ENCODE results near the gene PRLR. TPM values are rescaled to one million over a fixed set of nuclear protein-coding genes. Genes with fewer than 3 reads are reported as not detected.

PRLR gene
- total and polyA plus RNA-seq, 2 of the 8 experiments (the other 6 are each of a cell fraction or from before 2014, with no cell fraction given): 0.53 to 2.5 TPM

DNA sequence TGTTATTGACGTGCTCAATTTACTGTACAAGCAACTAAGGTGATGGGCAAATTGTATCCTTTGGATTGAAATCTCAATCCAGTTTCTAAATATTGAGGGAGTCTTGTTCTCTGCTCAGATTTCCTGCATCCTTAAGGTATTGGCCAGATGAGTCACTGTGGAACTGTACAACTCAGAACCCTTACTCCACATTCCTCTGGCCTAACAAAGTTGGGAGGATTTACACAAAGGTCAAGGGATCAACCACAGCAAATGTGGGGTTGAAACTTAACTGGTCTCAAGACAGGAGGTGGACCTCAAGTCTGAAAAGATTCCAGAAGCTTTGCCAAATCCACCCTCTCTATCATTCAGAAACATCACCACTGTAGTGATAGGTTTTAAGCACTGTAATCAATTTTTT lies 101.0 kb downstream of the PRLR start:
- no peak for FAIRE-seq

More for the DNA sequence above, 101.0 kb downstream of the PRLR start:
- no peak overlapping the region for H3K18ac ChIP-seq (ENCODE audit: extremely low read depth, low read length)
- H3K4me1 ChIP-seq (replicated peaks in 1 of 4; ENCODE audit: control insufficient read depth in 3 of 4, insufficient read depth in 4 of 4, low read length in 3 of 4): no peaks in the 10 kb centered on the region
- H2BK120ac ChIP-seq (replicated peaks; ENCODE audit: low read depth, low read length): no peak overlapping the region
- H2BK20ac ChIP-seq (ENCODE audit: low read length): no peak overlapping the region
- 86% methylated on average over 1 of the region's 1 CpG; no CpG with 5 or more reads in 1 of the 2 experiments for WGBS, 2 experiments (ENCODE audit: extremely low coverage in 1 of 2, insufficient coverage in 1 of 2, insufficient read length in 1 of 2, insufficient replicate concordance in 2 of 2, low coverage in 1 of 2, low lambda C conversion rate in 2 of 2, missing lambda C conversion rate in 1 of 2)
- POLR2A ChIA-PET (ENCODE audit: partially characterized antibody): no interaction called here
- no peak overlapping the region for H3K56ac ChIP-seq (replicated peaks; ENCODE audit: insufficient read length, low read depth, low read length)
- H3K4me3 ChIP-seq (ENCODE audit: extremely low read depth in 1 of 4, insufficient read depth in 2 of 4, low read depth in 3 of 4, low read length in 4 of 4): no peak overlapping the region
- H3K4ac ChIP-seq (replicated peaks; ENCODE audit: insufficient read length, low read depth, low read length): no peak overlapping the region
- no peak overlapping the region for H3K9ac ChIP-seq (replicated peaks in 1 of 4; ENCODE audit: extremely low read depth in 1 of 4, low read depth in 3 of 4, low read length in 3 of 4)
- no peak overlapping the region for H3K23ac ChIP-seq (ENCODE audit: insufficient read length)
- H3K36me3 ChIP-seq (ENCODE audit: control insufficient read depth in 2 of 4, insufficient read depth in 4 of 4, low read length in 3 of 4): no peaks in the 10 kb centered on the region
- H4K20me1 ChIP-seq (replicated peaks in 1 of 2; ENCODE audit: control insufficient read depth in 1 of 2, insufficient read depth in 2 of 2, low read length in 2 of 2): no peaks in the 10 kb centered on the region
- no peaks in the 10 kb centered on the region for H3K23me2 ChIP-seq (ENCODE audit: low read depth, low read length)
- H2AK5ac ChIP-seq (ENCODE audit: low read depth, low read length): no peak overlapping the region
- TF ChIP-seq, protein P1, sequence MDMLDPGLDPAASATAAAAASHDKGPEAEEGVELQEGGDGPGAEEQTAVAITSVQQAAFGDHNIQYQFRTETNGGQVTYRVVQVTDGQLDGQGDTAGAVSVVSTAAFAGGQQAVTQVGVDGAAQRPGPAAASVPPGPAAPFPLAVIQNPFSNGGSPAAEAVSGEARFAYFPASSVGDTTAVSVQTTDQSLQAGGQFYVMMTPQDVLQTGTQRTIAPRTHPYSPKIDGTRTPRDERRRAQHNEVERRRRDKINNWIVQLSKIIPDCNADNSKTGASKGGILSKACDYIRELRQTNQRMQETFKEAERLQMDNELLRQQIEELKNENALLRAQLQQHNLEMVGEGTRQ (IDR thresholded peaks at IDR 0.05; ENCODE audit: low read length): no peak
- TF ChIP-seq EGR1 (IDR thresholded peaks at IDR 0.05; ENCODE audit: borderline replicate concordance, low read depth, low read length) (no peak), CHD1 (IDR thresholded peaks at IDR 0.05; ENCODE audit: low read depth, low read length) (no peak), YY1 (IDR thresholded peaks at IDR 0.05; ENCODE audit: low read depth, low read length) (no peak), EZH2 (IDR thresholded peaks at IDR 0.05; ENCODE audit: low read depth, low read length, severe bottlenecking) (no peak)
- TF ChIP-seq, protein P2, sequence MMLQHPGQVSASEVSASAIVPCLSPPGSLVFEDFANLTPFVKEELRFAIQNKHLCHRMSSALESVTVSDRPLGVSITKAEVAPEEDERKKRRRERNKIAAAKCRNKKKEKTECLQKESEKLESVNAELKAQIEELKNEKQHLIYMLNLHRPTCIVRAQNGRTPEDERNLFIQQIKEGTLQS (IDR thresholded peaks at IDR 0.05; ENCODE audit: insufficient read depth, low read depth, low read length): no peak
- no peaks in the 10 kb centered on the region for H3K79me1 ChIP-seq (ENCODE audit: low read depth, low read length)
- CTCF ChIA-PET (ENCODE audit: partially characterized antibody): interaction anchor here (1.1 to 1.2 kb wide), 2 partner anchors 10 to 25 kb away, joined by 3 read pairs; no protein-coding TSS in a partner anchor
- H3K14ac ChIP-seq (ENCODE audit: insufficient read length): no peak overlapping the region
- no peak overlapping the region for H3K4me2 ChIP-seq (ENCODE audit: insufficient read depth in 1 of 2, low read depth in 2 of 2, low read length in 2 of 2)
- H2AFZ ChIP-seq (ENCODE audit: low read length): no peak overlapping the region
- no peak overlapping the region for H4K5ac ChIP-seq (ENCODE audit: insufficient read length, low read depth, low read length)
- H3K9me3 ChIP-seq (ENCODE audit: insufficient read depth in 2 of 2, low read depth in 1 of 2, low read length in 1 of 2): no peaks in the 10 kb centered on the region
- H2BK15ac ChIP-seq (ENCODE audit: low read length): no peak overlapping the region
- H2BK5ac ChIP-seq (ENCODE audit: low read depth, low read length): no peak overlapping the region
- DNase-seq (ENCODE audit: low read depth in 1 of 2, low spot score in 2 of 2): no peak
- H4K8ac ChIP-seq (ENCODE audit: extremely low read depth, insufficient read depth, low read length): no peak overlapping the region
- no peaks in the 10 kb centered on the region for H3K79me2 ChIP-seq (ENCODE audit: control insufficient read depth in 1 of 2, insufficient read depth in 2 of 2, low read length in 2 of 2)
- no peak overlapping the region for H2BK12ac ChIP-seq (ENCODE audit: low read depth, low read length)
- no peak overlapping the region for H3K27ac ChIP-seq (ENCODE audit: low read depth, low read length)
- no peak overlapping the region for H4K91ac ChIP-seq (replicated peaks; ENCODE audit: insufficient read length, low read length)
- no peaks in the 10 kb centered on the region for H3K27me3 ChIP-seq (replicated peaks in 1 of 4; ENCODE audit: control insufficient read depth in 3 of 4, extremely low read depth in 1 of 4, insufficient read depth in 3 of 4, low read length in 3 of 4)
